Keratinocyte (primary cell): ENCODE data around the gene PMEPA1.

Experiments used
- EZH2 ChIP-seq: IDR thresholded peaks from one replicate; pipeline ENCODE4 v1.6.1; 2012; ENCODE audit warnings: inconsistent platforms, mild to moderate bottlenecking, low read length, moderate library complexity
- TF ChIP-seq, protein P1 (sequence below), 3 experiments: IDR thresholded peaks in 1 of 3; conservative IDR thresholded peaks in 1 of 3; optimal IDR thresholded peaks in 1 of 3; 2 replicates in 2 of 3; 3 replicates in 1 of 3; pipeline versions ENCODE3 to v1.5.1; 2011; ENCODE audit warnings: low read length in 3 of 3, mild to moderate bottlenecking in 3 of 3, moderate library complexity in 2 of 3, control low read depth in 1 of 3, inconsistent platforms in 1 of 3; ENCODE audit not compliant: insufficient read depth in 2 of 3; ENCODE audit errors: extremely low read depth in 1 of 3

DNA sequence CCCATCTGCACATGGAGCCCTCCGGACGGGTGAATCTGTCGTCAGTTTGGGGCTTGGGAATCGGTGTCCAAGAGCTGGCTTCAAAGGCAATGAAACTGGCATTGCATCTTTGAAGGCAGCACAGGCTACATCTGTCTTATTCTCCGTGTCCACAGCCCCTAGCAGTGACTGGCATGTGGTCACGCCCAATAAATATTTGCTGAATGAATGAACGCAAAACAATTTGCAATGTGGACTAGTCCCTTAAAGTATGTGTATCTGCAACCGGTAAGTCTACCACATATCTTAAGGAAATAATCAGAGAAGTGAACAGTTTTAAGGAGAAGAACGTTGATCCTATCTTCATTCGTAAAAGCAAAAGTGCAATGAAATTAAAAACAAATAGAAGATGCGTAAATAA, 8.0 kb upstream of the PMEPA1 start:
- TF ChIP-seq, protein P1, sequence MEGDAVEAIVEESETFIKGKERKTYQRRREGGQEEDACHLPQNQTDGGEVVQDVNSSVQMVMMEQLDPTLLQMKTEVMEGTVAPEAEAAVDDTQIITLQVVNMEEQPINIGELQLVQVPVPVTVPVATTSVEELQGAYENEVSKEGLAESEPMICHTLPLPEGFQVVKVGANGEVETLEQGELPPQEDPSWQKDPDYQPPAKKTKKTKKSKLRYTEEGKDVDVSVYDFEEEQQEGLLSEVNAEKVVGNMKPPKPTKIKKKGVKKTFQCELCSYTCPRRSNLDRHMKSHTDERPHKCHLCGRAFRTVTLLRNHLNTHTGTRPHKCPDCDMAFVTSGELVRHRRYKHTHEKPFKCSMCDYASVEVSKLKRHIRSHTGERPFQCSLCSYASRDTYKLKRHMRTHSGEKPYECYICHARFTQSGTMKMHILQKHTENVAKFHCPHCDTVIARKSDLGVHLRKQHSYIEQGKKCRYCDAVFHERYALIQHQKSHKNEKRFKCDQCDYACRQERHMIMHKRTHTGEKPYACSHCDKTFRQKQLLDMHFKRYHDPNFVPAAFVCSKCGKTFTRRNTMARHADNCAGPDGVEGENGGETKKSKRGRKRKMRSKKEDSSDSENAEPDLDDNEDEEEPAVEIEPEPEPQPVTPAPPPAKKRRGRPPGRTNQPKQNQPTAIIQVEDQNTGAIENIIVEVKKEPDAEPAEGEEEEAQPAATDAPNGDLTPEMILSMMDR (optimal IDR thresholded peaks at IDR 0.05 in 1 of 3, IDR thresholded peaks at IDR 0.05 in 1 of 3, conservative IDR thresholded peaks at IDR 0.05 in 1 of 3; ENCODE audit: extremely low read depth in 1 of 3, insufficient read depth in 2 of 3, low read length in 3 of 3): no peak
- no peak for TF ChIP-seq EZH2
